NCI-H1092 treated with DMSO at 0.1 percent for 48 hours (cell line): ENCODE results near the gene NMNAT2.

ENCODE experiments used
- DNase-seq: peaks from one replicate; lab custom pipeline; 2025; lab: John Stamatoyannopoulos, UW

Gene NMNAT2

GRCh38 chr1:183365093-183365492 is 53.1 kb downstream of the NMNAT2 start:
- DNase-seq: no peak

DNA sequence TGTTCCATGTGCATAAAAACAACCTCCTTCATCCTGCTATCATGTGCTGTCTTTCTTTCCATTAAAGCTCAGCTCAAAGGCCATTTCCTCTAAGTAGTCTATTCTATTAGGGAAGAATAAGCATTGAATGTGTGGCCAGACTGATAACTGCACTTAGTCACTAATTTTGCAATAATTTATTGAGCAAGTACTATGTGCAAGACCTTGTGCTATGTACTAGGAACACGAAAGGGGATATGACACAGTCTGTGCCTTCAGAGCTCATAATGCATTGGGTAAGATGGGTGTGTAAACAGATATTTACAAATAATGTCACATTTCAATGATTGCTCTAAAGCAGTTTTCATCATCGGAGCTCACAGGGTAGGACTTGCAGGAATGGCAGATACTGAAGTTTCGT is 54.2 kb downstream of the NMNAT2 start:
- DNase-seq: no peak

DNA sequence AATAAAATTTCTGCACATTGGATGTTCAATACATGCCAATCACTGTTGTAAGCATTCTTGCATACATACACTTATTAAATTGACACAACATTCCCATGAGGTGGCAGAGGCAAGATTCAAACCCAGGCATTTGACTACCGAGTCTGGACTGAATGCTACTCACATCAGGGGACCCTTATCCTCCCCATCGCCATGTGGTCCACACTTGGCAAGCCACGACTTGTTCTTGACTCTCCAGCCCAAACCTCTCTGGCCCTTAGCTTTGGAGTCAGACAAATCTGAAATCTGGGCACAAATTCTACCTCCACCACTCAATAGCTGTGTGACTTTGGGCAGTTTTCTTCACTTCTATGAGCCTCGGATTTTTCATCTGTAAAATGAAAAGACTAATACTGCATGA is 57.1 kb downstream of the NMNAT2 start:
- DNase-seq: no peak

DNA sequence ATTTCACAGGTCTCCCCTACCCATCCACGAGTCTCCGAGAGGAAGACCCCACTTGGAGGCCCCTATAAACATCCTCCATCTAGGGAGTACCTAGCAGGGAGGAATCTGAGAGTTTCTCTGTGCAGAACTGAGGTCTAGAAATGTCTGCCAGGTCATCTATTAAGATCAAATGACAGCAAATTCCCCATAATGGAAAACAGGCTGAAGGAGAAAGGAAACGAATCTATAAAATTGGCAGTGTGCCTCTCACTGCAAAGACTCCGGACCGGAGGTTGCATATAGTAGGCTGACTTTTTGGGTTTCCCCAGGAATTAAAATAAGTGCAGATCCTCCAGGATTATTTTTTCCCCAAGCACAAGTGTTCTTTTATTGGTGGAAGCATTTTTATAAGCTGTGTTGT is 57.7 kb downstream of the NMNAT2 start:
- no peak for DNase-seq

- DNase-seq: no peak
Observed at GRCh38 chr1:183356534-183357182, 61.5 kb downstream of the NMNAT2 start.

DNA sequence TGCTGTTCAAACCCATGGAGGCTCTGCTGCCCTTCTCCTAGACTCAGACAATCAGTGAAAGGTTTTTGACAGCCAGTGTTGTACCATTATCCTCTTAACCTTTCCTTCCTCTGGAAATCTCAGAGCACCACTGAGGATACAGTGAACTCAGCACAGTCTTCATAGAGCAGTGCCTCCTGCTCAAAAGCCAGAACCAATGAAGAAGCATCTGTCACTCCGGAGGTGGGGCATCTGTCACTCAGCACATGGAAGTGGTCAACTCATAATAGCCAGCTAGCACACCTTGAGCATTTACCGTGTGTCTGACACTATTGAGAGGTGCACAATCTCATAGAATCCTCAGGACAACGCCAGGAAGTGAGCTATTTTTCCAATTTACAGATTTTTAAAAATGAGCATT is 62.4 kb downstream of the NMNAT2 start:
- no peak for DNase-seq

- DNase-seq: no peak
Observed at GRCh38 chr1:183355181-183355580, 63.0 kb downstream of the NMNAT2 start.

DNA sequence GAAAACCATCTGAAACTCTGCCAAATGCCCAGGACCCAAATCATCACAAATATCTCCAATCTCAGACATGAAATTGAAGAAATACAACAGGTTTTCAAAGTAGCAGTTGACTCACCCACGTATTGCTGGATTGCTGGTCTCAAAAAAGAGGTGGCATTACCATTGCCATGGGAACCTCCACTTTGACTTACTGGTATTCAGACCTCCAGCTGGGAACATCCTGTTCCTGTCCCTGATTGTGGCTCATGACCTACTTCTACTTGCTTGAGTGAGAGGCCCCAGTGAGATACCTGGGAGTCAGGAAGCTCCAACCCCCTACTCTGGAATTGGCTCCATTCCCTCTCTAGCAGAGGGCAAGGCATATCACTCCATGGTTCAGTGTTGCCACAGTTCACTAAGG is 64.6 kb downstream of the NMNAT2 start:
- no peak for DNase-seq

DNA sequence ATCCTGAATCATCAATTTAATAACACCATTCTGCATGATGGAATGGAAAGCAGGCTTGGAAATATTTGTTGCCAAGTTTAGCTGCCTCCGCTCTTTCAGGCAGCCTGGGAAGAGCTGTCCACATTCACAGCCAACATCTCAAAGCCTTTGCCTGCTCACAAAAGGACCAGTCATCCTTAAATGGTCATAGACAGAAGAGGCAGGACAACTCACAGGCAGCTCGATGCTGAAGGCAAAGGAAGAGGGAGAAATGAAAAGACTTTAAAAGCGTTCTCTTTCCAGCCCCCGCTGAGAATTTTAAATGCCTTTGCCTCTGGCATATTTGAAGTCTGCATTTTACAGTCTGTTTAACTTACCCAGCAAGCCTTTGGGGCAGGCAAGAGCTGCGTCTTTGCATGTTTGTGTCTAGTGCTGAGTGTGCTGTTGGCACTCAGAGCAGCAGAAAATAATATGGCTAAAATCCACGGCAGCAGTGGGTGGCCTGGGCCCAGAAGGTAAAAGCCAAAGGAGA is 68.9 kb downstream of the NMNAT2 start:
- DNase-seq: no peak

- no peak for DNase-seq
Observed at GRCh38 chr1:183346276-183346732, 71.9 kb downstream of the NMNAT2 start.

DNA sequence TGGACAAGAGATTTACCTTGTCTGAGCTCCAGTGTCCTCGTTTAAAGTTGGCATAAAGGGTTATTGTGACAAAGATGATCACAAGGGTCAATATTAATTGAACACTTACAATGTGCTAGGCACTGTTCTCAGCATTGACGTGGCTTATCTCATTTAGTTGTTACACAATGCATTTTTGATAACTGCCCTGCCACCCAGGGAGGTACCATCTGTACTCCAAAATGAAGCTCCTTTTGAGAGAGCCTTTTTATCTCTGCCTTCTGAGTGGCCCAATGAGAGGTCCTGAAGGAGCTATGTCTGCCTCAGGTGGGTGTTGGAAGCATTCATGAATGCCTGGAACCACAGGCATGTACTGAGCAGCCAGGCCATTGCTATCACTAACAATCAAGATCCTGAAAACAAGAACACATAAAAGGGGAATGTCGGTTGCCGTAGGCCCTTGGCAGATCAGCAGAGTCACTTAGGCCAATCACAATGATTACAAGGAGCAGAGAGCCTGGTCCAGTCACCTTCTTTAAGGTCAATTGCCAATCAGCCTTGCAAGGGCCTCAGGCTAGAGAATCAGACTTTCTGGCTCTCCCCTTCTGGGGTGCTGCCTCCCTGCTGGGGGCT is 78.5 kb downstream of the NMNAT2 start:
- peak; percentile 25 for DNase-seq

DNA sequence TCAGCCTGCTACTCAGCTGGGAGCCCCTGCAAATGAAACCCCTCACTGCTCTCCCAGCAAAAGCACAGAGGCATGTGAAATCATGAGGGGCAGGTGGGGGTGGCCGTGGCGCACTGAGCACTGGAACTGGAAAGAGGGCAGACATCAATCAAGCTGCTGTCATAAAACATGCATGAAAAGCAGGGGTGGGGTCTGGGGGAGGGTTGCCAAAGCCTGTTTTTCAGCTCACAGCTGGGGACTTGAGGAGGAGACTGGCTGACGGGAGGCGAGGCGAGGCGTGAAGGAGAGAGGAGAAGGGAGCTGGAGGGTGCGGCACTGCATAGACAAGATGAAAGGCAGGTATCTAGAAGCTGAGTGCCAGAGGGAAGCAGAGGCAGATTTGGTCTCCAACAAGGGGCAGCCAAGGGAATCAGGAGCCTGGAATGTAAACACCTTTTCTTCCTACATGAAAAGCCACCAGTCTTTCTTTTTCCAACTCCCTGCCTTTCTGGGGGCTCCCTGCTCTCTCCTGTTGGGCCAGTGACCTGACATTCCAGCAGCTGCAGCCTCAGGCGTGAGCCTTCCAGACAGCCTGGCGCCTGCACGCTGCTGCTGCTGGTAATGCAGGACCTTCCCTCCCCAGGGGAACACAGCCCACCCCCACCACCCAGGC is 87.0 kb downstream of the NMNAT2 start:
- no peak for DNase-seq

DNA sequence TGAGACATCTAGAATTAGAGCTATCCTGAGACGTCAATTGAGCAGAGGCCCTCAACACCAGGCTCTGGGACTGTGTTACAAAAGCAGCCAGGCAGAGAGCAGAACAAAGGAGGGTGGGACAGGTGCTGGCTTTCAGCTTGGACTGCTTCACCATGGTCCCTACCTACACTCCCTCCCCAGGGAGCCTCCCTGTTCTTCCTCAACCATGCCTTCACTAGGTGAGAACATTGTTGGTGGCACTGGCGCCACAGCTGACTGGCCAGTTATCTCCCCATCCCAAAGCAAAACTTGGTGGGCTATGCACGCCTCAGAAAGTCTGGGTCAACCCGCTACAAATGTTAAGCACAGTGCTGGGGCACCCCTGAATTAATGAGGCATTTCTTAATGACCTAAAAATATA is 87.8 kb downstream of the NMNAT2 start:
- DNase-seq: no peak

GRCh38 chr1:183328371-183328770 is 89.8 kb downstream of the NMNAT2 start:
- DNase-seq: no peak

- no peak for DNase-seq
Observed at GRCh38 chr1:183327434-183328290, 90.5 kb downstream of the NMNAT2 start.

- no peak for DNase-seq
Observed at GRCh38 chr1:183323849-183324683, 94.1 kb downstream of the NMNAT2 start.

DNA sequence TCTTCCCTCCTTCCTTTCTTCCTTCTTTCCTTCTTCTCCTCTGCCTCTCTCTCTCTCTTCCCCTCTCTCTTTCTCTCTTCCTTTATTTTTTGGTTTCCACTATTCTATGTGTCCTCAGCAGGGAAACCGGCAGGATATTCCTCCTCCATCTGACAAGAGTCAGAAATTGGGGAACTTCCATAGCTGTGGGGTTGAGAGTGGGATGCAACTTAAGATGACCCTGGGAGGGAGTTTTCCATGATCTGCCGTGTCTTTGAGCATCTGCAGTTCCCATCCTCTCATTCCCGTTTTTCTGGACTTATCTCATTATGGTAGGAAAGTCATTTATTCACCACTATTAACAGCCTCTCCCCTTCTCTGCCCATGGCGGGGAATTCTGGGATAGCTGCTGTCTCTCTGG is 98.6 kb downstream of the NMNAT2 start:
- no peak for DNase-seq

DNA sequence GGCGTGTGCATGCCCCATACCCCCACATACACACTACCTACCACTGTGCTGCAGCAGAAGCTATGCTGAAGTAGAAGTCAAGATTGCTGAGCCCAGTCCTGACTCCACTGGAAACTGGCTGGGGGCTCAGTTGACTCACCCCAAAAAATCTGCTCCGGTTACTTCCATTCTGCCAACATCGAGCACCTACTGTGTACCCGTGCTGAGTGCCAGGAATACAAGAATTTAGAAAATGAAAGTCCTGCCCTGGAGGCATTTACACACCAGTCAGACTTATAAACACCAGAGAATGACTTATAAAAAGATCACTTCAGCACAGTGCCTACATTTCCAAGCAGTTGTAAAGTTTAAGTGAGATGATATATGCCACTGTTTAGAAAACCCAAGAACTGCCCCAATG is 99.1 kb downstream of the NMNAT2 start:
- DNase-seq: no peak

- no peak for DNase-seq
Observed at GRCh38 chr1:183318433-183318832, 99.7 kb downstream of the NMNAT2 start.

- no peak for DNase-seq
Observed at GRCh38 chr1:183315991-183316758, 102.0 kb downstream of the NMNAT2 start.

- DNase-seq: no peak
Observed at GRCh38 chr1:183313063-183313462, 105.1 kb downstream of the NMNAT2 start.
